ENCODE data around the gene CCDC184. TPM values are rescaled to one million over a fixed set of nuclear protein-coding genes. Genes with fewer than 3 reads are reported as not detected.
A peak's percentile ranks its signal among the peaks of the same experiment; 100 is the strongest.

CCDC184 gene
- total and polyA plus RNA-seq, 4 donors: 0.07 to 0.13 (median 0.08) TPM; not detected in 1

GRCh38 chr12:48193623-48194022 is 10.2 kb downstream of the CCDC184 start:
- Histone ChIP-seq H3K4me1 (ENCODE audit: control insufficient read depth in 4 of 4, insufficient read depth in 4 of 4, low read length in 3 of 4) (peaks cover 0 to 9% (median 3%) of the 10 kb centered on the region in 4 donors), H3K27me3 (ENCODE audit: control insufficient read depth in 4 of 4, insufficient read depth in 4 of 4, low read length in 3 of 4) (no peaks in the 10 kb centered on the region), H3K27ac (ENCODE audit: low read depth in 1 of 2, low read length in 2 of 2) (no peak overlapping the region), H3K9ac (ENCODE audit: low read depth in 1 of 2, low read length in 2 of 2) (no peak overlapping the region), H3K9me3 (ENCODE audit: control insufficient read depth in 4 of 4, low read length in 3 of 4) (peaks cover 0 to 3% (median 0%) of the 10 kb centered on the region in 4 donors), H3K4me3 (ENCODE audit: low read depth in 1 of 3, low read length in 3 of 3) (no peak overlapping the region), H3K36me3 (ENCODE audit: control insufficient read depth in 4 of 4, insufficient read depth in 3 of 4, low read depth in 1 of 4, low read length in 3 of 4) (no peaks in the 10 kb centered on the region)
- no peak for TF ChIP-seq GABPA (IDR thresholded peaks at IDR 0.05 in 1 of 2, conservative IDR thresholded peaks at IDR 0.05 in 1 of 2)
- no peak for TF ChIP-seq NR2F2 (IDR thresholded peaks at IDR 0.05)
- TF ChIP-seq HNF4G (IDR thresholded peaks at IDR 0.05): no peak
- no peak for TF ChIP-seq CTCF (IDR thresholded peaks at IDR 0.05; ENCODE audit: low read depth, low read length, missing input control)
- no peak for TF ChIP-seq RAD21 (IDR thresholded peaks at IDR 0.05)
- no peak for TF ChIP-seq RXRA (IDR thresholded peaks at IDR 0.05)
- TF ChIP-seq ATF3 (IDR thresholded peaks at IDR 0.05): no peak
- TF ChIP-seq JUND (IDR thresholded peaks at IDR 0.05): no peak
- 68% methylated on average over 2 of the region's 2 CpGs for WGBS
- no peak for DNase-seq (ENCODE audit: low spot score)

- no peak for DNase-seq (ENCODE audit: low spot score)
- 71% methylated on average over 1 of the region's 1 CpG for WGBS
- TF ChIP-seq FOXA1 (IDR thresholded peaks at IDR 0.05): no peak
- no peak for TF ChIP-seq HNF4G (IDR thresholded peaks at IDR 0.05)
- TF ChIP-seq FOXA2 (IDR thresholded peaks at IDR 0.05): no peak
- no peak for TF ChIP-seq SP1 (IDR thresholded peaks at IDR 0.05)
- TF ChIP-seq MAX (IDR thresholded peaks at IDR 0.05): no peak
- no peak for TF ChIP-seq RAD21 (IDR thresholded peaks at IDR 0.05)
- no peak for TF ChIP-seq ATF3 (IDR thresholded peaks at IDR 0.05)
- no peak for TF ChIP-seq ZBTB33 (IDR thresholded peaks at IDR 0.05)
- no peak overlapping the region for H3K27ac ChIP-seq (ENCODE audit: low read depth in 1 of 2, low read length in 2 of 2)
- no peaks in the 10 kb centered on the region for H3K27me3 ChIP-seq (ENCODE audit: control insufficient read depth in 4 of 4, insufficient read depth in 4 of 4, low read length in 3 of 4)
- H3K4me1 ChIP-seq (ENCODE audit: control insufficient read depth in 4 of 4, insufficient read depth in 4 of 4, low read length in 3 of 4): peaks cover 0 to 12% (median 3%) of the 10 kb centered on the region in 4 donors
- H3K36me3 ChIP-seq (ENCODE audit: control insufficient read depth in 4 of 4, insufficient read depth in 3 of 4, low read depth in 1 of 4, low read length in 3 of 4): no peaks in the 10 kb centered on the region
- peaks cover 0 to 5% (median 0%) of the 10 kb centered on the region in 4 donors for H3K9me3 ChIP-seq (ENCODE audit: control insufficient read depth in 4 of 4, low read length in 3 of 4)
- no peak overlapping the region for H3K4me3 ChIP-seq (ENCODE audit: low read depth in 1 of 3, low read length in 3 of 3)
- H3K9ac ChIP-seq (ENCODE audit: low read depth in 1 of 2, low read length in 2 of 2): no peak overlapping the region
Observed at GRCh38 chr12:48194799-48195201, 11.4 kb downstream of the CCDC184 start.

GRCh38 chr12:48197549-48197970 is 14.1 kb downstream of the CCDC184 start:
- peak overlapping the region; percentile 44 to 68 (median 51) for H3K4me3 ChIP-seq (ENCODE audit: low read depth in 1 of 3, low read length in 3 of 3)
- H3K9ac ChIP-seq (ENCODE audit: low read depth in 1 of 2, low read length in 2 of 2): peak overlapping the region; percentile 40 to 53
- no peak for DNase-seq (ENCODE audit: low spot score)
- no peaks in the 10 kb centered on the region for H3K27me3 ChIP-seq (ENCODE audit: control insufficient read depth in 4 of 4, insufficient read depth in 4 of 4, low read length in 3 of 4)
- TF ChIP-seq RAD21 (IDR thresholded peaks at IDR 0.05): peak in 1 of 2 donors; percentile 32
- TF ChIP-seq CTCF (IDR thresholded peaks at IDR 0.05; ENCODE audit: low read depth, low read length, missing input control): peak; percentile 30
- no peak for TF ChIP-seq FOXA2 (IDR thresholded peaks at IDR 0.05)
- H3K27ac ChIP-seq (ENCODE audit: low read depth in 1 of 2, low read length in 2 of 2): peak overlapping the region; percentile 87 to 93
- WGBS: 1% methylated on average over 10 of the region's 10 CpGs
- peaks cover 0 to 12% (median 3%) of the 10 kb centered on the region in 4 donors for H3K4me1 ChIP-seq (ENCODE audit: control insufficient read depth in 4 of 4, insufficient read depth in 4 of 4, low read length in 3 of 4)
- no peaks in the 10 kb centered on the region for H3K36me3 ChIP-seq (ENCODE audit: control insufficient read depth in 4 of 4, insufficient read depth in 3 of 4, low read depth in 1 of 4, low read length in 3 of 4)
- H3K9me3 ChIP-seq (ENCODE audit: control insufficient read depth in 4 of 4, low read length in 3 of 4): peaks cover 0 to 5% (median 0%) of the 10 kb centered on the region in 4 donors

Measured in liver (tissue), 9 donors.